ENCODE results near the gene MRPL49.

Gene MRPL49

GRCh38 chr11:65113361-65113756, 8.8 kb upstream of the MRPL49 start:
- DNase-seq (ENCODE audit: low read depth), result no peak
- no peak for TF ChIP-seq CTCF (IDR thresholded peaks at IDR 0.05; ENCODE audit: control insufficient read depth, extremely low read depth, insufficient read depth)
- peak overlapping the region; percentile 95 for H3K4me3 ChIP-seq (ENCODE audit: low read depth, low read length)

GRCh38 chr11:65113839-65114238, 8.3 kb upstream of the MRPL49 start:
- no peak for DNase-seq (ENCODE audit: low read depth)
- TF ChIP-seq CTCF (IDR thresholded peaks at IDR 0.05; ENCODE audit: control insufficient read depth, extremely low read depth, insufficient read depth), result no peak
- no peak overlapping the region for H3K4me3 ChIP-seq (ENCODE audit: low read depth, low read length)

- no peak for DNase-seq (ENCODE audit: low read depth)
- H3K4me3 ChIP-seq (ENCODE audit: low read depth, low read length), result no peak overlapping the region
- no peak for TF ChIP-seq CTCF (IDR thresholded peaks at IDR 0.05; ENCODE audit: control insufficient read depth, extremely low read depth, insufficient read depth)
These were observed 7.5 kb upstream of the MRPL49 start for GRCh38 chr11:65114538-65115171.

- no peak for DNase-seq (ENCODE audit: low read depth)
- H3K4me3 ChIP-seq (ENCODE audit: low read depth, low read length), result peak overlapping the region; percentile 90
- TF ChIP-seq CTCF (IDR thresholded peaks at IDR 0.05; ENCODE audit: control insufficient read depth, extremely low read depth, insufficient read depth), result no peak
These were observed 6.6 kb upstream of the MRPL49 start for GRCh38 chr11:65115361-65116082.

GRCh38 chr11:65116370-65117205, 5.5 kb upstream of the MRPL49 start:
- no peak for TF ChIP-seq CTCF (IDR thresholded peaks at IDR 0.05; ENCODE audit: control insufficient read depth, extremely low read depth, insufficient read depth)
- no peak for DNase-seq (ENCODE audit: low read depth)
- H3K4me3 ChIP-seq (ENCODE audit: low read depth, low read length), result peak overlapping the region; percentile 90

GRCh38 chr11:65117206-65118096, 4.7 kb upstream of the MRPL49 start, which contains the start of gene ZNHIT2:
Gene ZNHIT2 (minus strand): TSS chr11:65117701. CDS start chr11:65117653, 48 bp downstream.
- peak; percentile 94 for TF ChIP-seq CTCF (IDR thresholded peaks at IDR 0.05; ENCODE audit: control insufficient read depth, extremely low read depth, insufficient read depth)
- peak within 1 kb of the TSS; percentile 90 for H3K4me3 ChIP-seq (ENCODE audit: low read depth, low read length)
- peak; percentile 95 for DNase-seq (ENCODE audit: low read depth)

All from LNCaP clone FGC (cell line).